K562 (cell line): ENCODE measurements around the gene PUSL1. TPM values are rescaled to one million over a fixed set of nuclear protein-coding genes. Genes with fewer than 3 reads are reported as not detected.

ENCODE experiments used
- ATF6 ChIP-seq: sonication (generic); formaldehyde crosslinking; IDR thresholded peaks from 2 replicates; pipeline ENCODE4 v1.4.0; 2020; ENCODE audit warnings: mild to moderate bottlenecking, missing genetic modification reagents
- CBX1 ChIP-seq: sonication (generic); IDR thresholded peaks from 2 replicates; pipeline ENCODE4 v1.6.1; 2016; ENCODE audit warnings: antibody characterized with exemption, low read depth, mild to moderate bottlenecking
- ETV1 ChIP-seq: fragments of 450-650 bp; conservative IDR thresholded peaks from 2 replicates; pipeline ENCODE4 v1.6.1; 2016; ENCODE audit warnings: missing genetic modification characterization, control low read depth, low read depth, missing compliant biosample characterization
- HMGN3 ChIP-seq: IDR thresholded peaks from 2 replicates; pipeline ENCODE4 v1.6.1; 2011; ENCODE audit warnings: borderline replicate concordance, low read depth, mild to moderate bottlenecking, mixed read lengths, low read length; ENCODE audit not compliant: insufficient read length; ENCODE audit errors: extremely low read depth
- MNT ChIP-seq, 2 experiments: fragments of 450-650 bp; conservative IDR thresholded peaks; 2 replicates each; pipeline ENCODE4 v1.6.1; 2017; ENCODE audit warnings: mild to moderate bottlenecking in 2 of 2, moderate library complexity in 2 of 2
- NCOA6 ChIP-seq: fragments of 450-650 bp; IDR thresholded peaks from 2 replicates; pipeline ENCODE4 v1.6.1; 2017; ENCODE audit warnings: mild to moderate bottlenecking
- NRF1 ChIP-seq, 2 experiments: fragments of 450-650 bp; IDR thresholded peaks in 1 of 2; conservative IDR thresholded peaks in 1 of 2; 2 replicates each; pipeline ENCODE4 v1.6.1; 2014; ENCODE audit warnings: mild to moderate bottlenecking in 2 of 2
- SP1 ChIP-seq: sonication (generic); formaldehyde crosslinking; IDR thresholded peaks from 2 replicates; pipeline ENCODE4 v1.8.1; 2022; ENCODE audit warnings: mild to moderate bottlenecking, missing genetic modification reagents
- SUPT5H ChIP-seq: fragments of 450-650 bp; IDR thresholded peaks from 2 replicates; pipeline ENCODE4 v1.6.1; 2016
- TAF7 ChIP-seq: fragments of 450-650 bp; IDR thresholded peaks from 2 replicates; pipeline ENCODE4 v1.6.1; 2016; ENCODE audit warnings: missing genetic modification characterization, missing compliant biosample characterization
- polyA plus RNA-seq, 8 experiments: library from polyadenylated mRNA; depleted of rRNA in 4 of 8; stranded (reverse) in 5 of 8; unstranded in 3 of 8; fragments of >200 nt; fragmentation: Nextera tagmentation in 2 of 8; fragmentation: Illumina TruSeq in 1 of 8; extraction: Ambion mirVana in 2 of 8; extraction: Trizol in 1 of 8; gene quantifications; 2 replicates each; pipeline versions ENCODE4 v1.2.1 to v1.2.3, GENCODE V29; 2011 to 2014; ENCODE audit warnings: inconsistent platforms in 1 of 8, missing spikeins in 1 of 8
- total RNA-seq, 7 experiments: library from RNA; depleted of rRNA in 6 of 7; stranded (reverse); fragments of >200 nt in 6 of 7; fragmentation: Illumina TruSeq in 2 of 7; extraction: Trizol in 2 of 7; gene quantifications; 2 replicates each; pipeline versions ENCODE4 v1.2.1 to v1.2.3, GENCODE V29; 2011 to 2021; ENCODE audit warnings: low replicate concordance in 1 of 7
- TF ChIP-seq, protein P1 (sequence below): fragments of 450-650 bp; IDR thresholded peaks from 2 replicates; pipeline ENCODE4 v1.6.1; 2017; ENCODE audit warnings: antibody characterized with exemption, mild to moderate bottlenecking
- TF ChIP-seq, protein P2 (sequence below): fragments of 450-650 bp; IDR thresholded peaks from 2 replicates; pipeline ENCODE4 v1.6.1; 2016
- TF ChIP-seq, protein P3 (sequence below): fragments of 450-650 bp; formaldehyde crosslinking; IDR thresholded peaks from 2 replicates; pipeline ENCODE4 v1.4.0; 2022; ENCODE audit warnings: missing genetic modification characterization

The PUSL1 gene
- total and polyA plus RNA-seq, 9 of the 15 experiments (the other 6 are each of a cell fraction or from before 2014, with no cell fraction given), result 0.62 to 86.9 (median 13.6) TPM

GRCh38 chr1:1358433-1359271, 50.3 kb downstream of the PUSL1 start, which contains the start of gene MXRA8 (continued):
- peak; percentile 64 to 69; a peak in 3 of 4 replicates for TF ChIP-seq MNT (conservative IDR thresholded peaks at IDR 0.05)
- TF ChIP-seq SP1 (CRISPR knock-in tag), result peak; percentile 60; the same call in 1 of the 2 replicates
- TF ChIP-seq, protein P1, sequence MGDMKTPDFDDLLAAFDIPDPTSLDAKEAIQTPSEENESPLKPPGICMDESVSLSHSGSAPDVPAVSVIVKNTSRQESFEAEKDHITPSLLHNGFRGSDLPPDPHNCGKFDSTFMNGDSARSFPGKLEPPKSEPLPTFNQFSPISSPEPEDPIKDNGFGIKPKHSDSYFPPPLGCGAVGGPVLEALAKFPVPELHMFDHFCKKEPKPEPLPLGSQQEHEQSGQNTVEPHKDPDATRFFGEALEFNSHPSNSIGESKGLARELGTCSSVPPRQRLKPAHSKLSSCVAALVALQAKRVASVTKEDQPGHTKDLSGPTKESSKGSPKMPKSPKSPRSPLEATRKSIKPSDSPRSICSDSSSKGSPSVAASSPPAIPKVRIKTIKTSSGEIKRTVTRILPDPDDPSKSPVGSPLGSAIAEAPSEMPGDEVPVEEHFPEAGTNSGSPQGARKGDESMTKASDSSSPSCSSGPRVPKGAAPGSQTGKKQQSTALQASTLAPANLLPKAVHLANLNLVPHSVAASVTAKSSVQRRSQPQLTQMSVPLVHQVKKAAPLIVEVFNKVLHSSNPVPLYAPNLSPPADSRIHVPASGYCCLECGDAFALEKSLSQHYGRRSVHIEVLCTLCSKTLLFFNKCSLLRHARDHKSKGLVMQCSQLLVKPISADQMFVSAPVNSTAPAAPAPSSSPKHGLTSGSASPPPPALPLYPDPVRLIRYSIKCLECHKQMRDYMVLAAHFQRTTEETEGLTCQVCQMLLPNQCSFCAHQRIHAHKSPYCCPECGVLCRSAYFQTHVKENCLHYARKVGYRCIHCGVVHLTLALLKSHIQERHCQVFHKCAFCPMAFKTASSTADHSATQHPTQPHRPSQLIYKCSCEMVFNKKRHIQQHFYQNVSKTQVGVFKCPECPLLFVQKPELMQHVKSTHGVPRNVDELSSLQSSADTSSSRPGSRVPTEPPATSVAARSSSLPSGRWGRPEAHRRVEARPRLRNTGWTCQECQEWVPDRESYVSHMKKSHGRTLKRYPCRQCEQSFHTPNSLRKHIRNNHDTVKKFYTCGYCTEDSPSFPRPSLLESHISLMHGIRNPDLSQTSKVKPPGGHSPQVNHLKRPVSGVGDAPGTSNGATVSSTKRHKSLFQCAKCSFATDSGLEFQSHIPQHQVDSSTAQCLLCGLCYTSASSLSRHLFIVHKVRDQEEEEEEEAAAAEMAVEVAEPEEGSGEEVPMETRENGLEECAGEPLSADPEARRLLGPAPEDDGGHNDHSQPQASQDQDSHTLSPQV, result peak; percentile 78
- TF ChIP-seq ETV1 (tag), result no peak
- TF ChIP-seq TAF7, result no peak
- TF ChIP-seq SUPT5H, result peak; percentile 42; the same call in 1 of the 2 replicates
- no peak for TF ChIP-seq CBX1
- TF ChIP-seq, protein P2, sequence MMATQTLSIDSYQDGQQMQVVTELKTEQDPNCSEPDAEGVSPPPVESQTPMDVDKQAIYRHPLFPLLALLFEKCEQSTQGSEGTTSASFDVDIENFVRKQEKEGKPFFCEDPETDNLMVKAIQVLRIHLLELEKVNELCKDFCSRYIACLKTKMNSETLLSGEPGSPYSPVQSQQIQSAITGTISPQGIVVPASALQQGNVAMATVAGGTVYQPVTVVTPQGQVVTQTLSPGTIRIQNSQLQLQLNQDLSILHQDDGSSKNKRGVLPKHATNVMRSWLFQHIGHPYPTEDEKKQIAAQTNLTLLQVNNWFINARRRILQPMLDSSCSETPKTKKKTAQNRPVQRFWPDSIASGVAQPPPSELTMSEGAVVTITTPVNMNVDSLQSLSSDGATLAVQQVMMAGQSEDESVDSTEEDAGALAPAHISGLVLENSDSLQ, result peak; percentile 14; the same call in 1 of the 2 replicates
- peak; percentile 56 for TF ChIP-seq HMGN3
- peak; percentile 23 to 40; a peak in 1 of 4 replicates for TF ChIP-seq NRF1 (conservative IDR thresholded peaks at IDR 0.05 in 1 of 2, IDR thresholded peaks at IDR 0.05 in 1 of 2)
- peak; percentile 75 for TF ChIP-seq NCOA6
- peak; percentile 25; the same call in 1 of the 2 replicates for TF ChIP-seq ATF6
- TF ChIP-seq, protein P3, sequence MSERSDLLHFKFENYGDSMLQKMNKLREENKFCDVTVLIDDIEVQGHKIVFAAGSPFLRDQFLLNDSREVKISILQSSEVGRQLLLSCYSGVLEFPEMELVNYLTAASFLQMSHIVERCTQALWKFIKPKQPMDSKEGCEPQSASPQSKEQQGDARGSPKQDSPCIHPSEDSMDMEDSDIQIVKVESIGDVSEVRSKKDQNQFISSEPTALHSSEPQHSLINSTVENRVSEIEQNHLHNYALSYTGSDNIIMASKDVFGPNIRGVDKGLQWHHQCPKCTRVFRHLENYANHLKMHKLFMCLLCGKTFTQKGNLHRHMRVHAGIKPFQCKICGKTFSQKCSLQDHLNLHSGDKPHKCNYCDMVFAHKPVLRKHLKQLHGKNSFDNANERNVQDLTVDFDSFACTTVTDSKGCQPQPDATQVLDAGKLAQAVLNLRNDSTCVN (CRISPR knock-in tag), result no peak
